Natural killer cell (primary cell): Measurements from ENCODE around the gene SNRPD1. TPM values are rescaled to one million over a fixed set of nuclear protein-coding genes. Genes with fewer than 3 reads are reported as not detected.

ENCODE experiments used
- ATAC-seq, 3 donors: fragments of 150-1000 bp in 2 of 3; fragments of 200-7000 bp in 1 of 3; cut with Tn5 transposase; 1 replicate in 1 of 3; 2 replicates in 2 of 3; pipeline ENCODE4 v1.10.0; 2021; ENCODE audit warnings: mild to moderate bottlenecking in 2 of 3, moderate library complexity in 2 of 3
- DNase-seq, 2 donors: peaks; one replicate each; pipeline versions ENCODE4 v3.0.0 to v3.0.0-alpha.2; 2013 to 2021; ENCODE audit warnings: mixed read lengths in 1 of 2
- H3K27ac ChIP-seq: one replicate; pipeline ENCODE4 v1.5.1; 2013; ENCODE audit warnings: mild to moderate bottlenecking, low read length
- H3K27me3 ChIP-seq: one replicate; pipeline ENCODE4 v1.6.1; 2013; ENCODE audit warnings: low read length; ENCODE audit not compliant: control insufficient read depth, insufficient read depth
- H3K36me3 ChIP-seq: one replicate; pipeline ENCODE4 v1.6.1; 2013; ENCODE audit warnings: low read length; ENCODE audit not compliant: control insufficient read depth, insufficient read depth
- H3K4me1 ChIP-seq: one replicate; pipeline ENCODE4 v1.6.1; 2013; ENCODE audit warnings: low read length; ENCODE audit not compliant: control insufficient read depth, insufficient read depth
- H3K4me3 ChIP-seq: one replicate; pipeline ENCODE4 v1.5.1; 2013; ENCODE audit warnings: low read length
- H3K9me3 ChIP-seq: one replicate; pipeline ENCODE4 v1.6.1; 2013; ENCODE audit warnings: low read length; ENCODE audit not compliant: control insufficient read depth, insufficient read depth
- H3K27ac Mint-ChIP-seq, 2 donors: one replicate each; pipeline ENCODE4 v1.8.0; 2022; ENCODE audit warnings: mild to moderate bottlenecking in 2 of 2, mixed read lengths in 2 of 2, moderate library complexity in 1 of 2
- H3K27me3 Mint-ChIP-seq, 2 donors: one replicate each; pipeline ENCODE4 v1.8.0; 2022; ENCODE audit warnings: low read depth in 2 of 2, mixed read lengths in 2 of 2
- H3K36me3 Mint-ChIP-seq: one replicate; pipeline ENCODE4 v1.8.0; 2022; ENCODE audit warnings: mixed read lengths
- H3K4me1 Mint-ChIP-seq, 2 donors: one replicate each; pipeline ENCODE4 v1.8.0; 2022; ENCODE audit warnings: mixed read lengths in 2 of 2
- H3K4me3 Mint-ChIP-seq: one replicate; pipeline ENCODE4 v1.8.0; 2022; ENCODE audit warnings: mild to moderate bottlenecking, moderate library complexity, mixed read lengths
- H3K9me3 Mint-ChIP-seq, 2 donors: one replicate each; pipeline ENCODE4 v1.8.0; 2022; ENCODE audit warnings: mixed read lengths in 2 of 2
- WGBS: methylation state at CpG from one replicate; pipeline ENCODE4 v1.1.7; 2013; ENCODE audit warnings: missing lambda C conversion rate; ENCODE audit not compliant: insufficient coverage; 5-methylcytosine and 5-hydroxymethylcytosine counted together
- intact Hi-C: fragments of 100-400 bp; cut with micrococcal nuclease; formaldehyde crosslinking; loops from one replicate; pipeline ENCODE4 v1.14.2; 2022
- total RNA-seq, 4 donors: library from RNA; stranded (reverse); fragments of 120-200 nt in 1 of 4; gene quantifications; one replicate each; pipeline versions ENCODE4 v1.2.3 to v1.2.4, GENCODE V29; 2013 to 2022
- TF ChIP-seq, protein P1 (sequence below): fragments of 200-600 bp; IDR thresholded peaks from one replicate; pipeline ENCODE4 v1.8.0; 2022; ENCODE audit warnings: antibody characterized with exemption

SNRPD1 gene
- total RNA-seq, 3 donors from 2014 or later (not counting 1 experiment from before 2014, with no cell fraction given), result 28.0 to 33.8 (median 31.6) TPM

DNA sequence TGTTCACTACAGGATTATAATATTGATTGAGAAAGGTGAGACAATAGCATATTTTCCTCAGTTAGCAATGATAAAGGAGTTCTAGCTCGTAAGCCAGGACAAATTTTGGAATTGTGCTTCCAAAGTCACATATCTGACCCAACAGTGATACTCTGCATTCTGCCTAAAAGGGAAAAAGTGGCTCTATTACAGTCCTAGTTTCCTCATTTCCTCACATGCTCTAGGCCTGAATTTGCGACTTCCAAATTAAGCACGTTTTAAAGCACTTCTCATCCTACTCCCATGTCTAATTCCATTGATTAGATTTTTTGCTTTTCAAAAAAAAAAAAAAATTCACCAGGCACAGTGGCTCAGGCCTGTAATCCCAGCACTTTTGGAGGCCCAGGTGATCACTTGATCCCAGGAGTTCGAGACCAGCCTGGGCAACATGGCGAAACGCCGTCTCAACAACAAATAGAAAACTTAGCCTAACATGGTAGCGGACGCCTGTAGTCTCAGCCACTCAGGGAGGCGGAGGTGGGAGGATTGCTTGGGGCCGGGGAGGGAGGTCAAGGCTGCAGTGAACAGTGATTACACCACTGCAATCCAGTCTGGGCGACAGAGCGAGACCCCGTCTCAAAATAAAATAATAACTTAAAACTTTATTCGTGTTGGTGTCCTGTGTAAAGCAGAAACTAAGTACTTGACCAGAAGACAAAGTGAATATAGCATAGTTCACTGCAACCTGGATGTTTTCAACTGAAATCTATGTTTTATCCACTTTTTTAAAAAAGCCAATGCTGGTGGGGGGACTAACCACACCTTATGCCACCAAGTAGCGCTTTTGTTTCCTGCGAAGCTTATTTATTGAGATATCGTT, 13.2 kb upstream of the SNRPD1 start:
- Histone ChIP-seq H3K4me3 (peak overlapping the region; percentile 97), H3K27me3 (no peaks in the 10 kb centered on the region), H3K36me3 (no peaks in the 10 kb centered on the region), H3K9me3 (no peaks in the 10 kb centered on the region), H3K27ac (peak overlapping the region; percentile 99), H3K4me1 (peaks cover 26% of the 10 kb centered on the region)
- Mint-ChIP-seq H3K36me3 (no peaks in the 10 kb centered on the region), H3K27me3 (no peaks in the 10 kb centered on the region), H3K4me3 (peak overlapping the region; percentile 98), H3K4me1 (peaks cover 22 to 36% of the 10 kb centered on the region in 2 donors), H3K9me3 (no peaks in the 10 kb centered on the region), H3K27ac (peak overlapping the region; percentile 97 to 99)
- ATAC-seq, result no peak
- intact Hi-C loops, result no loop called here
- WGBS, result 73% methylated on average over 18 of the region's 18 CpGs
- TF ChIP-seq, protein P1, sequence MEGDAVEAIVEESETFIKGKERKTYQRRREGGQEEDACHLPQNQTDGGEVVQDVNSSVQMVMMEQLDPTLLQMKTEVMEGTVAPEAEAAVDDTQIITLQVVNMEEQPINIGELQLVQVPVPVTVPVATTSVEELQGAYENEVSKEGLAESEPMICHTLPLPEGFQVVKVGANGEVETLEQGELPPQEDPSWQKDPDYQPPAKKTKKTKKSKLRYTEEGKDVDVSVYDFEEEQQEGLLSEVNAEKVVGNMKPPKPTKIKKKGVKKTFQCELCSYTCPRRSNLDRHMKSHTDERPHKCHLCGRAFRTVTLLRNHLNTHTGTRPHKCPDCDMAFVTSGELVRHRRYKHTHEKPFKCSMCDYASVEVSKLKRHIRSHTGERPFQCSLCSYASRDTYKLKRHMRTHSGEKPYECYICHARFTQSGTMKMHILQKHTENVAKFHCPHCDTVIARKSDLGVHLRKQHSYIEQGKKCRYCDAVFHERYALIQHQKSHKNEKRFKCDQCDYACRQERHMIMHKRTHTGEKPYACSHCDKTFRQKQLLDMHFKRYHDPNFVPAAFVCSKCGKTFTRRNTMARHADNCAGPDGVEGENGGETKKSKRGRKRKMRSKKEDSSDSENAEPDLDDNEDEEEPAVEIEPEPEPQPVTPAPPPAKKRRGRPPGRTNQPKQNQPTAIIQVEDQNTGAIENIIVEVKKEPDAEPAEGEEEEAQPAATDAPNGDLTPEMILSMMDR, result no peak
- DNase-seq, result no peak

DNA sequence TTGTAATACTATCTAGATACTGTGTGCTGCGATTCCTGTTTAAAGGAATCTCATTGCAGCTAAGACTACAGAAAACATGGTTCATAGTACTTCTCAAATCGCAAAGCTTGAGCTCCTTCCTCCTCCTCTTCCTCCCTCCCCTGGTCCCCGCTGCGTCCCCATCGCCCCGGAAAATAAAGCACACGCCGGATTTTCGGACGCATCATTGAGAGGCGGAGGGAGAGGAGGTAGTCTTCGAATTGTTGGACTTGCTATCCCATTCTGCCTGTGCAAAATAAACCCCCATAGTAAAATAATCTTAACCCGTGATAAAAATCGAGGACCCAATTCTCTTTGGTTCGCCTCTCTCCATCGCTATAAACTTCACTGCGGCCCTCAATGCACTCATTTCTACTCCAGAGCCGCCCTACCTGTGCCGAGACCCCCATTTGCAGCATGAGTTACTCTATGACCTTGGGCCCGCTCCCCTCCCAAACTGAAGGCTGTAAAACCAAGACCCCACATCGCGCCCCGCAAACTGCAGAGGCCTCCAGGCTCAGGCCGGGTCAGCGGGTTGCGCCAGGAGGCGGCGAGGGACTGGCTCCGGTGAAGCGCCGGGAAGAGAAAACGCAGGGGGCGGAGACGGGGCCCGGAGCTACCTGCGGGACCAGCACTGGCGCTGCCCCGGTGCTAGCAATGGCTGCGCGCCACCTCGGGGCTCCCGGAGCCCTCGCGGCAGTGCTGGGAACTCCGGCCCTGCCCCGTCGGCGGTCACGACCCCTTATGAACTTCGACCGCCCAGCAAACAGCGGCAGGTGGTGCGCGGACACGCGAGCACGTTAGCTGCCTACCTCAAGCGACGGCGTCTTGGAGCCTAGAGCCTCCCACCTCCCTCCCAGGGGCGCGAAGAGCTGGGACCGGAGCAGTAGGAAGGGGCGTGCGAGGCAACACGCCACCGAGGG, 12.3 kb upstream of the SNRPD1 start:
- under 1% methylated on average over 59 of the region's 67 CpGs for WGBS
- H3K36me3 ChIP-seq, result no peaks in the 10 kb centered on the region
- H3K4me3 Mint-ChIP-seq, result peak overlapping the region; percentile 98

DNA sequence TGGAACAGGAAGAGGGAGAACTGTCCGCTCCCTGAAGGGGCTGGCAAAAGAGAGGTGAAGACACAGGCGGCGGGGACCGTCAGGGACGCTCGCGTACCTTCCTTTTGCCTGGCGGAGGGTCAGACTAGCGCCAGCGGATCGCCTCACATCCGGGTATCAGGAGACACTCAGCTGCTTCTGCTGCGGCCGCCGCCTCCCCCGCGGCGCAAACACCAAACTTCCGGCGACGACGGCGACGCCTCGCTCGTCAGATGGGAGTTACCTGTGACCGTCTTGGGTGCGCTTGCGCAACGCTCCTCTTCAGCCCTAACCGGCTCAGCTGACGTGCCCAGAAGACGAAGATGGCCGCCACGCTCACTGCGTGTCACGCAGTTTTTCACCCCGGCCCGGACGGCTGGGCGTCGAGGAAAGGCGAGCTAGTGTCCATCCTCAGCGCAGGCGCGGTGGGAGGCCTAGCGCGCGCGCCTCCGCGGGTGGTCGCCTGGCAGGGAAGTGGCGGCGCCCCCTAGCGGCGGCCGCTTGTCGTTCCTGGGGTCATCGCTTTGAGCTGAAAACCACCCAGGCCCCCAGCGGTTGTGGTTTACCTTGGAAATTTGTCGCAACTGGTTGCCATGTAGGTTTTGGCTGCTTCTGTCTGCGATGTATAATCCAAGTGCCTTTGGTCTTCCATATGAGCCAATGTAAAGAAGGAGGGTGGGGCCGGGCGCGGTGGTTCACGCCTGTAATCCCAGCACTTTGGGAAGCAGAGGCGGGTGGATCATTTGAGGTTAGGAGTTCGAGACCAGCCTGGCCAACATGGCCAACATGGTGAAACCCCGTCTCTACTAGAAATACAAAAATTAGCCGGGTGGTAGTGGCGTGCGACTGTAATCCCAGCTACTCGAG, 11.3 kb upstream of the SNRPD1 start, which contains the start of gene ESCO1:
Gene ESCO1, minus strand, starts transcription at position 179 of the 885 bp plus-strand sequence. CDS start 25,861 bp downstream, outside the sequence.
- no peaks in the 10 kb centered on the region for H3K36me3 Mint-ChIP-seq
- TF ChIP-seq, protein P1, result peak; percentile 99
- H3K27ac Mint-ChIP-seq, result peak within 1 kb of the TSS; percentile 97 to 99
- H3K27me3 Mint-ChIP-seq, result no peaks in the 10 kb centered on the region
- 11% methylated on average over 74 of the region's 74 CpGs for WGBS
- Histone ChIP-seq H3K27ac (peak within 1 kb of the TSS; percentile 99), H3K4me3 (peak within 1 kb of the TSS; percentile 97), H3K36me3 (no peaks in the 10 kb centered on the region), H3K9me3 (no peaks in the 10 kb centered on the region), H3K27me3 (no peaks in the 10 kb centered on the region), H3K4me1 (peaks cover 22% of the 10 kb centered on the region)
- H3K9me3 Mint-ChIP-seq, result no peaks in the 10 kb centered on the region
- peak; percentile 94 to 99 for DNase-seq
- ATAC-seq, result peak; percentile 87 to 95 (median 88)
- peaks cover 19 to 33% of the 10 kb centered on the region in 2 donors for H3K4me1 Mint-ChIP-seq
- H3K4me3 Mint-ChIP-seq, result peak within 1 kb of the TSS; percentile 98
- intact Hi-C loops, result loop anchor here (1.0 to 10.0 kb wide), 4 partner anchors 12 to 1334 kb away; partner anchors contain the start of genes ABHD3, MIB1, RBBP8 and SNRPD1

More for the DNA sequence above, 12.3 kb upstream of the SNRPD1 start:
- Histone ChIP-seq H3K27ac (peak overlapping the region; percentile 99), H3K4me3 (peak overlapping the region; percentile 97), H3K4me1 (peaks cover 25% of the 10 kb centered on the region), H3K27me3 (no peaks in the 10 kb centered on the region), H3K9me3 (no peaks in the 10 kb centered on the region)
- Mint-ChIP-seq H3K9me3 (no peaks in the 10 kb centered on the region), H3K27me3 (no peaks in the 10 kb centered on the region), H3K27ac (peak overlapping the region; percentile 97 to 99), H3K4me1 (peaks cover 19 to 33% of the 10 kb centered on the region in 2 donors), H3K36me3 (no peaks in the 10 kb centered on the region)
- DNase-seq (peak in 1 of 2 donors; percentile 45), ATAC-seq (peak; percentile 44 to 59 (median 46))
- intact Hi-C loops, result loop anchor here (1.0 to 10.0 kb wide), 4 partner anchors 12 to 1335 kb away; partner anchors contain the start of genes ABHD3, MIB1, RBBP8 and SNRPD1
- TF ChIP-seq, protein P1, result no peak
